NCI-H2029 (cell line): Measurements from ENCODE around the gene MRGPRE.

ENCODE experiments used
- DNase-seq: peaks from one replicate; lab custom pipeline; 2025; lab: John Stamatoyannopoulos, UW

Gene MRGPRE

DNA sequence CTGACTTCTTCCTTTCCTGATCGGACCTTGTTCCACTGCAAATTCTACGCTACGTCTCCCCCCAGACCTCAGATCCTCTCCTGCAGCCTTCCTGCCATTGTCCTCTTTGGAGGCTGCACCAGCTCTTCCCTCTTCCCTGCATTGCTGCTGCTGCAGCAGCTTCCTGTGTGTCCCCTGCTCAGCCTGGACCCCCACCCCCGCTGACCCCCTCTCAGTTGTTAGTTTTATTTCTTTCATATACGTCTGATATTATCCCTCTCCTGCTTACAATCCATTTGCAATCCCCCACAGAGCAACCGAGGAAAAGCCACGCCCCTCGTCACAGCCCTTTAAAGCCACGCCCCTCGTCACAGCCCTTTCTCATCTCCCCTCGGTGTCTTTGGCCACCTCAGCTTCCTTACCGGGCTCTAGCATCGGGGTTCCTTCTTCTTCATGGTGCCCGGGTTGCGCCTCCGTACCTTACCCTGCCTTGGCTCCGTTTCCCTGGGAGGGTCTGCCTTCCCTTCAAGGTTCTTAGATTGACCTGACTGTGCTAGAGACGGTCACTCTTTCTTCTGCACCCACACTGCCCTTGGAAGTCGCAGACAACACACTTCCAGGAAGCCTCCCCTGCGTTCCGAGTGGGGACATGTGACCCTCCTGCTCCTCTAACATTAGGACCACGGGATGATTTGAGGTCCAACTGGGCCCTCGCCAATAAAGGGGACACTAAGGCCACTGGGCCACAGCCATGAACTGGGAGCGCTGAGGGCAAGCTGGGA, 18.4 kb downstream of the MRGPRE start:
- no peak for DNase-seq

- no peak for DNase-seq
Measured at GRCh38 chr11:3208272-3208671, 23.9 kb downstream of the MRGPRE start.

- DNase-seq: no peak
Measured at GRCh38 chr11:3207526-3208189, 24.6 kb downstream of the MRGPRE start.

DNA sequence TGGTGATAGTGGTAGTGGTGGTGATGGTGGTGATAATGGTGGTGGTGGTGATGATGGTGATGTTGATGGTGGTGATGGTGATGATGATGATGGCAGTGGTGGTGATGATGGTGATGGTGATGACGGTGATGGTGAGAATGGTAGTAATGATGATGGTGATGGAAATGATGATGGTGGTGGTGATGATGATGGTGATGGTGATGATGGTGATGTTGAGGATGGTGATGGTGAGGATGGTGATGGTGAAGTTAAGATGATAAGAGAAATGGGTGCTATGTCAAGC, 25.4 kb downstream of the MRGPRE start:
- no peak for DNase-seq

GRCh38 chr11:3206156-3206921, 25.9 kb downstream of the MRGPRE start:
- DNase-seq: no peak

DNA sequence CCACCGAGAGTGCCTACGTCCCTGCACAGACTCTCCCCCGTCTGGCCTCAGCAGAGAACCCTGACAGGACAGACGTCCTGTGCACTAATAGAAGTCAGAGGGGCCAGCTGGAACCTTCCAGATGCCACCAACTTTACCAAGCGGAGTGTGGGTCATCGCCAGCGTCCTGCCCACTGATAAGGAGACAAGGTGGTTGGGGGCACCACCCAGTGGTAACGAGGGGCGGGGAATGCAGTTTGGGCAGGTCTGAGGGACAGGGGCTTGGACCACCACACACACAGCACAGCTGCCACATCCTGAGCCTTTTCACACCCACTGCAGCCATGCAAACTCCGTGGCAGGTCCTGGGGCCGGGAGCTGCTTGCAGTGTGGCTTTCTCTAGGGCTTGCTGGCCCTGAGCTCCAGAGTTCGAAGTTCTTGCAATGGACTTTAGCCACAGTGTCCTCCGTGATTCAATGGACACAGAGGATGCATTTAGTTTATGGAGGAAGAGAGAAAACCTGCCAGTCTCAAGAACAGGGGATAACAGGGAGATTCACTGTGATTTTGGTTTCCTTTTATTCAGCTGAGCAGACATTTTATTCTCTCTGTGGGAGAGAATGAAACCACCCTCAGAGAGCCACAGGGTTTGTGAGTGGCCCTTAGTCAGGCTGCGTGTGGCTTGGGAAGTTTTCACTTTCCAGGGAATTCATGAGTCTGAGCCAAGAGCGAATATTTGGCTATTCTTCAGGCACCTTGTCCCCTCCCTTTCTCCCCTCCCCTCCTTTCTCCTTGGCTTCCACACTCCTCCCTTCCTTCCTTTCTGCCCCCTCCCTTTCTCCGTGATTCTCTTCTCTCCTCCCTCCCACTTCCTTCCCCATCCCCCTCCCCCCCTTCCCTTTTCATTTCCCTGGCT, 26.7 kb downstream of the MRGPRE start:
- no peak for DNase-seq

GRCh38 chr11:3204141-3205015, 27.8 kb downstream of the MRGPRE start:
- DNase-seq: no peak

DNA sequence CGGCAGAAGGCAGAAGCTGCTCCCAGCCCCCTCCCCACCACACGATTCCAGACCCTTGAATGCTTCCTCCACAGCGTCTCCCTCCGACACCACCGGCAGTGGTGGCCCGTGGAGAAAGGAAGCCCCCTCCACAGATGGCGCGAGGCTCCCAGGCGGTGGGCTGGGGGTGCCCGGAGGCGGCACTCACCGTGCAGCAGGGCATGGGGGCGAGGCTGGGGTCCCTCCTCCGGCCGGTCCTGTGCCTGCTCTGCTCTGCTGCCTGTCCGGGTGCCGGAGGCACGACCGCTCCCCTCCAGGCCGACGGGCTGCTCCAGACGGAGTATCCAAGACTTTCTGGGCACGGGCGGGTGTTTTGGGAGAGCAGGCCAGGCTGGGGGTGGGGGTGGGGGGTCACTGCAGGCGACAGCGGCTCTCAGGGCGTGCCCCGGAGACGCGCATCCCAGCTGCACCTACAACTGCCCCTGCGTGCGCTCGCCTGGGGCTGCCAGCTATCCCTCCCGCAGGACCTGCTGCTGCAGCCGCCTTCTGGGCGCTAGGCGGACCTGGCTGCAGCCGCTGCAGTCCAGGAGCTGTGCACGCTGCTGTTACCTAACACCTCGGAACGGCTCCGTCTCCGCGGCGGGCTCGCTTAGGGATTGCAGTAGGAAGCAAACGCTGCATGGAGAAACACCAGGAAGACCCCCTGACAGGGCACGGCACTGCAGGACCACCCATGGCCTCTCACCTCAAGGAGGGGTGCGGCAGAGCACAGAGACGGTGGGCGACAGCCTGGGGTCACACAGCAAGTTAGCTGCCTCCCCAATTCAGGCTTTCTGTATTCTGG, 28.8 kb downstream of the MRGPRE start:
- no peak for DNase-seq

- DNase-seq: no peak
Measured at GRCh38 chr11:3202759-3203158, 29.5 kb downstream of the MRGPRE start.

GRCh38 chr11:3202305-3202704, 29.9 kb downstream of the MRGPRE start:
- DNase-seq: no peak

DNA sequence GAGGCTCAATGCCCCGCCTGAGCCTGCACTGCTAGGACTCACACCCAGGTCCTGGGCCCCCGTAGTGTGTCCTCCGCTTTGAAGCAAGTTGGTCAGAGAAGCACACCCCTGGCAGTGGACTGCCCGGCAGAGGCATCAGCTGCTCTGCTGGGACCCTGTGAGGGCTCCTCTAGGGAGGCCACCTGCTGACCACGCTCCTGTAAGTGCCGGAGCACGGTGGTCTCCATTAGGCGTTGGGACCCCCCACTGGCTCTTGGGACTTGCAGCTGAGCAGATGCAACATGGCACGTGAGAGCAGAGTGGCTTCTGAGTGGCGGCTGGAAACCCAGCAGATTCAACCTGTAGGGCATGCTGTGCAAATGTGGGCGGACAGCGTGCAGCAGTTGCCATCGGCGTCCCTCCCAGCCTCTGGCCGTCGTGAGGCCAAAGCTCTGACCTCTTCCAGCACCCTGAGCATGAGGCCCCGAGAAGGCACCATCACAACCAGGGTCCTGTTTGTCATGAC, 30.5 kb downstream of the MRGPRE start:
- no peak for DNase-seq

DNA sequence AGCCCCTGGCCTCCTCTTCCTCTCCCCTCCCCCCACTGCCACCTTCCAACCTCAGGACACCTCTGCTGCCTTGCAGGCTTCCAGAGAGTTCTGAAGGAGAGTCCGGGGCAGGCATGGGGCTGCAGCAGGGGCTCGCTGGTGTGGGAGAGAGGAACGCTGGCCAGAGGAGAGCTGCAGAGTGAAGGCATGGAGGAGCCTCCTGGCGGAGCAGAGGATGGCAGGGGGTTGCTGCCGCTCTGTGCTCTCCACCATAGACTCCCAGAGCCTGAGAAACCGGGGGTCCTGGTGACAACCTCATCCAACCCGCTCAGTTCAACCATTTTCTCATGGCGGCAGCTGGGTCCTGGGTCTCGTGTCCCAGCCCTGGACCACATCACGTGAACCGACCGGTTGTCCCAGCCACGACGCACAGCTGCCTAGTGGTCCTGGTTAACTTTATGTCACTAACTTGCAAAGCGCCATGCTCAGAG, 31.1 kb downstream of the MRGPRE start:
- DNase-seq: no peak

- DNase-seq: no peak
Measured at GRCh38 chr11:3200388-3201111, 31.7 kb downstream of the MRGPRE start.

- DNase-seq: no peak
Measured at GRCh38 chr11:3199537-3200295, 32.5 kb downstream of the MRGPRE start.

DNA sequence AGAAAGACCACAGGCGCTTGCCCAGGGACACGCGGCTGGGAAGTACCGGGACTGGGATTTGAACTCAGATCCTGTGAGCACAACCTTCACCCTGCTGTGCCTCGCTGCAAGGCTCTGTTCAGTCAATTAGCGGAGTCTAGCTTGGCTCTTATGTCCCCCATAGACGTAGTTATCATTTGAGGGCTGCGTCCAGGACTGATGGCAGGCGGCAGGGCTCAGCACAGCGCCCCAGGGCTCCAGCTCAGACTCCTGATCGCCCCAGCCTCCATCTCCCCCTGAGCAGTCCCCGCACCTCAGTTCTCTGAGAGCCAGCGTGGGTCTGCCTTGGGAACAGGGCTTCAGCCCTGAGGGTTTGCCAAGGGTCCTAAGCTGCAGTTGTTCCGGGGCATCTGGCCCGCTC, 33.4 kb downstream of the MRGPRE start:
- no peak for DNase-seq

DNA sequence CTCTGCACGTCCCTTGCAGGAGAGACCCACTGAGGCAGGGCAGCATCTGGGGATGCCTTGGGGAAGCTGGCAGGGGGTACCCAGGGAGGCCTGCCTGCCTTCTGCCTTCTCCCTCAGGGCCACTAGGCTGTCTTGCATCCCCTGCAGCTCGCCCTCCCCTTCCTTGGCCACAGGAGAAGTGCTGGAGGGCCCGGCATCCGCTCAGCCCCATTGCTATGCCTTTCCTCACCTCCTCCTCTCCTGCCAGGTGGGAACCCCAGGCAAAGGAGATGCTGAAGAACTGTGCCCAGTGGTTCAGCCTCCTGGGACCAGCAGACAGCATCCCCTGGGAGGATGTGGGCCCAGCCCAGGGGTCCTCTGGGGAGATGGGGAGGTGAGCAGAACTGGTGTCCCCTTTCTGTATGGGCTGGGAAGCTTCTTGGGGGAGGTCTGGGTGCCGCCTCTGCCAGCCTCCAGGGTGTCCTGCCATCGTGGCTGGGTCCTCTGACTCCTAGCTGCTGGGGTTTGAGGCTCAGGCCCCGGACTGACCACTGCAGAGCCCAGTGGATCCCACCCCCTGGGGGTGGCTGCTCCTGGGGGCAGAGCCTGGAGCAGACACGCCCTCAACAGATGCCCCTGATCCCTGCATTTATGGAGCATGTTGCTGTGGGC, 34.2 kb downstream of the MRGPRE start:
- DNase-seq: no peak

- DNase-seq: no peak
Measured at GRCh38 chr11:3197044-3197695, 35.0 kb downstream of the MRGPRE start.
